Osteocyte (in vitro differentiated cells): ENCODE measurements around the gene ARID3A. TPM values are rescaled to one million over a fixed set of nuclear protein-coding genes. Genes with fewer than 3 reads are reported as not detected.

Source experiments
- DNase-seq: peaks from one replicate; pipeline ENCODE4 v3.0.0; 2021; ENCODE audit warnings: mixed read lengths; ENCODE audit not compliant: unreplicated experiment; ENCODE audit errors: extremely low spot score
- H3K27ac Mint-ChIP-seq: one replicate; pipeline ENCODE4 v1.8.0; 2021; ENCODE audit warnings: mild to moderate bottlenecking, mixed read lengths; ENCODE audit not compliant: unreplicated experiment
- H3K27me3 Mint-ChIP-seq: one replicate; pipeline ENCODE4 v1.8.0; 2021; ENCODE audit warnings: mixed read lengths; ENCODE audit not compliant: unreplicated experiment
- H3K36me3 Mint-ChIP-seq: one replicate; pipeline ENCODE4 v1.8.0; 2021; ENCODE audit warnings: mixed read lengths; ENCODE audit not compliant: unreplicated experiment
- H3K4me1 Mint-ChIP-seq: one replicate; pipeline ENCODE4 v1.8.0; 2021; ENCODE audit warnings: mixed read lengths; ENCODE audit not compliant: unreplicated experiment
- H3K4me3 Mint-ChIP-seq: one replicate; pipeline ENCODE4 v1.8.0; 2021; ENCODE audit warnings: mild to moderate bottlenecking, moderate library complexity, mixed read lengths; ENCODE audit not compliant: unreplicated experiment
- H3K9me3 Mint-ChIP-seq: one replicate; pipeline ENCODE4 v1.8.0; 2021; ENCODE audit warnings: mixed read lengths; ENCODE audit not compliant: unreplicated experiment
- CTCF ChIP-seq: fragments of 200-600 bp; sonication (generic); IDR thresholded peaks from 2 replicates; pipeline ENCODE4 v1.5.0; 2021; ENCODE audit warnings: antibody characterized with exemption, mild to moderate bottlenecking, moderate library complexity
- total RNA-seq: library from RNA; stranded (reverse); gene quantifications from 2 replicates; pipeline ENCODE4 v1.2.1, GENCODE V29; 2021

ARID3A gene
- total RNA-seq, 1 donor from 2014 or later = 16.8 TPM

DNA sequence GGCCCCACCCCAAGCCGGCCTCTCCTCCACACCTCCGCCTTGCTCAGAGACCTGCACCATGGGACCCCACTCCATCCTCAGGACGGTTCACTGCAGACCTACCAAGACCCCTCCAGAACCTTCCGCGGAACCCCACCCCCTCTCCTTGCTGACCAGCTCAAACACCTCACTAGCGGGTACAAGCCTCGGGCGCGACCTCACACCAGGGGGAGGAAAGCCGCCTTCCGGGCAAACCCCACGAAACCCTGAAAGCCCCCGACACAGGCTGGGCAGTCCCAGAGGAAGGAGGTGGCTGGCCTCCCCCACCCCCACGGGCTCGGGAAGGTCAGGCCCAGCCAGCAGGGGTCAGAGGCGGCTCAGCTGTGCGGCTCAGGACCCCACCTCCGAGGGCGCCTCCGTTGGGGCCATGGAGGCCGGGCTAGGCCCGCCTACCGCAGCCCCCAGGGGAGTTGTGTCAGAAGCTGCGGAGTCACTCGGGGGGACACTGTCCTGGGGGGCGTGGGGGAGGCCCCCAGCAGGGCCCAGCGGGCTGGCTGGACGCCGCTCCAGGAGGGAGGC is 84.2 kb downstream of the ARID3A start:
- peaks cover 6% of the 10 kb centered on the region for H3K36me3 Mint-ChIP-seq
- no peak overlapping the region for H3K27ac Mint-ChIP-seq
- TF ChIP-seq CTCF = no peak
- no peaks in the 10 kb centered on the region for H3K4me1 Mint-ChIP-seq
- DNase-seq = no peak
- H3K4me3 Mint-ChIP-seq = no peak overlapping the region
- no peaks in the 10 kb centered on the region for H3K9me3 Mint-ChIP-seq
- no peaks in the 10 kb centered on the region for H3K27me3 Mint-ChIP-seq

- H3K27ac Mint-ChIP-seq = no peak overlapping the region
- TF ChIP-seq CTCF = no peak
- peaks cover 5% of the 10 kb centered on the region for H3K4me1 Mint-ChIP-seq
- no peaks in the 10 kb centered on the region for H3K27me3 Mint-ChIP-seq
- DNase-seq = no peak
- H3K36me3 Mint-ChIP-seq = peaks cover 6% of the 10 kb centered on the region
- H3K9me3 Mint-ChIP-seq = no peaks in the 10 kb centered on the region
- H3K4me3 Mint-ChIP-seq = no peak overlapping the region
These were observed 85.0 kb downstream of the ARID3A start for GRCh38 chr19:1010586-1011510.

DNA sequence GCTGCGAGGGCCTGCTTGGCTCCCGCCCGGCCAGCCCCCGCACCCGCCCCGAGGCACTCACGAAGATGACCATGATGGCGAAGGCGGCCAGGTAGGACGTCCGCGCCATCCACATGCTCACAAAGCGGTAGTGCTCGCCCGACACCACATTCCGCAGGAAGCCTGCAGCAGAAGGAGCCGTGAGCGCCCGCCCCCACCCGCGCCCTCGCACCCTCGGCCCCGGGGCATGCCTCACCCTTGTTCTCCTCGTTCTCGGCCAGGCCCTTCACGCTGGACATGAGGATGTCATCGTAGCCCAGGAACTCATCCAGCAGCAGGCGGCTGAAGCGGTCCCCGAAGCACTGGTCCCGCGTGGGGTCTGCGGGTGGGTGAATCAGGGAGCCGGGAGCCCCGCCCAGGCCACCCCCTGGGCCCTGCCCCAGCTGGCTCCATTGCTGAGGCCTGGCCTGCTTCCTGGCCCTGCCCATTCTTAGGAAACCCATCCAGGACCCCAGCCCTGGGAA is 86.0 kb downstream of the ARID3A start:
- H3K36me3 Mint-ChIP-seq = peaks cover 6% of the 10 kb centered on the region
- DNase-seq = no peak
- no peak overlapping the region for H3K4me3 Mint-ChIP-seq
- H3K4me1 Mint-ChIP-seq = peaks cover 13% of the 10 kb centered on the region
- no peak for TF ChIP-seq CTCF
- H3K9me3 Mint-ChIP-seq = no peaks in the 10 kb centered on the region
- no peaks in the 10 kb centered on the region for H3K27me3 Mint-ChIP-seq
- no peak overlapping the region for H3K27ac Mint-ChIP-seq

- Mint-ChIP-seq H3K4me1 (peaks cover 17% of the 10 kb centered on the region), H3K9me3 (no peaks in the 10 kb centered on the region), H3K4me3 (no peak overlapping the region), H3K36me3 (peaks cover 6% of the 10 kb centered on the region), H3K27ac (no peak overlapping the region), H3K27me3 (no peaks in the 10 kb centered on the region)
- no peak for TF ChIP-seq CTCF
- no peak for DNase-seq
These were observed 86.5 kb downstream of the ARID3A start for GRCh38 chr19:1012334-1012733.

GRCh38 chr19:1013218-1013617 is 87.4 kb downstream of the ARID3A start:
- no peak for DNase-seq
- Mint-ChIP-seq H3K27ac (no peak overlapping the region), H3K4me3 (no peak overlapping the region), H3K36me3 (peaks cover 6% of the 10 kb centered on the region), H3K9me3 (no peaks in the 10 kb centered on the region), H3K27me3 (no peaks in the 10 kb centered on the region), H3K4me1 (peaks cover 25% of the 10 kb centered on the region)
- TF ChIP-seq CTCF = no peak
